GM12873 (cell line): ENCODE data around the gene EXTL1.

Experiments
- TF ChIP-seq, protein P1 (sequence below): IDR thresholded peaks from 2 replicates; pipeline ENCODE4 v1.5.1; 2012; ENCODE audit warnings: low read depth, mild to moderate bottlenecking, moderate library complexity, low read length, control low read depth; ENCODE audit not compliant: insufficient read depth; ENCODE audit errors: missing control alignments

Gene EXTL1

DNA sequence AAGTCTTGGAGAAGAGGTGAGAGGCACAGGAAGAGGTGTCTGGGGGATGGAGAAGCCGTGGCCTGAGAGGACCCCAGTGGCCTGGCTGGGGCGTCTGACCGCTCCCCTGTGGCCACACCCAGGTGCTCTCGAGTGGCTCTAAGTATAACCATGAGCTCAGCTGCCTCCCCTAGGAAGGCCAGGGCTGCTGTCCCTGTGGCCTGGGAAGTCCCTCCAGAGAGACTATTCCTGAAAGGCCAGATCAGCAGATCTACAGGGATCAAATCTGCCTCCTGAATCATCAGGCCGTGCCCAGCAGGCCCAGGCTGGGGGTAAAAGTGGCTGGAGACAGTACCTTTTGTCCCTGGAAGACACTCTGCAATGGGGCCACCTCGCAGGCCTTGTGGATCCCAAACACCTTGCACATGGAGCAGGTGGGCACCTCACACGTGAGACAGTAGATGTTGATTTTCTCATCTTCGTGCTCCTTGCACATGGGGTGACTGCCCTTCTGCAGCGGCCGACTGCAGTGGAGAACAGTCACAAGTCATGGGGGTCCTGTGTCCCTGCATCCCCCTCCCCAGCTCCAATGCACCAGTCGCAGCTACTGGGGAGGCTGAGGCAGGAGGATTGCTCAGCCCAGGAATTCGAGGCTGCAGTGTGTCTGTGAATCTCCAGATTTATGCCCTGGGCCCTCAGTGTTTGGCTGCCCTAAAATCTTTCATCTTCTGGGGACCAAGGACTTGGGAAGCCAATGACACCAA lies 39.4 kb downstream of the EXTL1 start:
- TF ChIP-seq, protein P1, sequence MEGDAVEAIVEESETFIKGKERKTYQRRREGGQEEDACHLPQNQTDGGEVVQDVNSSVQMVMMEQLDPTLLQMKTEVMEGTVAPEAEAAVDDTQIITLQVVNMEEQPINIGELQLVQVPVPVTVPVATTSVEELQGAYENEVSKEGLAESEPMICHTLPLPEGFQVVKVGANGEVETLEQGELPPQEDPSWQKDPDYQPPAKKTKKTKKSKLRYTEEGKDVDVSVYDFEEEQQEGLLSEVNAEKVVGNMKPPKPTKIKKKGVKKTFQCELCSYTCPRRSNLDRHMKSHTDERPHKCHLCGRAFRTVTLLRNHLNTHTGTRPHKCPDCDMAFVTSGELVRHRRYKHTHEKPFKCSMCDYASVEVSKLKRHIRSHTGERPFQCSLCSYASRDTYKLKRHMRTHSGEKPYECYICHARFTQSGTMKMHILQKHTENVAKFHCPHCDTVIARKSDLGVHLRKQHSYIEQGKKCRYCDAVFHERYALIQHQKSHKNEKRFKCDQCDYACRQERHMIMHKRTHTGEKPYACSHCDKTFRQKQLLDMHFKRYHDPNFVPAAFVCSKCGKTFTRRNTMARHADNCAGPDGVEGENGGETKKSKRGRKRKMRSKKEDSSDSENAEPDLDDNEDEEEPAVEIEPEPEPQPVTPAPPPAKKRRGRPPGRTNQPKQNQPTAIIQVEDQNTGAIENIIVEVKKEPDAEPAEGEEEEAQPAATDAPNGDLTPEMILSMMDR, result no peak

DNA sequence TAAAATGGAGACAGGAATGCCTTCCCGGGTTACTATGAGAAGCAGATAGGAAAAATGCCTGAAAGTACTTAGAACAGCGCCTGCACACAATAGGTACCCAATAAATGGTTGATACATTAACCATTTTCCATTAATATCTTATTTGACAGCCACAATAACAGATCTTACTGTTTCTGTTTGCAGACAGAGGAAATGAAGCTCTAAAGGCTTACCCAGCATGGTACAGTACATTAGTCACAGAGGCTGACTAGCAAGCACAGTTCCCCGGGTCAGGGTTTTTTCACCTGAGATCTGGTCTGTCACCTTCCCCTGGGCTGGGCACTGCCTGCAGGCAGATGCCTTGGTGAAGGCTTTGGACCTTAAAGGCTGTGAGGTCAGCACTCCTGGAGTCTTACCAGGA lies 43.0 kb downstream of the EXTL1 start:
- TF ChIP-seq, protein P1, result no peak

DNA sequence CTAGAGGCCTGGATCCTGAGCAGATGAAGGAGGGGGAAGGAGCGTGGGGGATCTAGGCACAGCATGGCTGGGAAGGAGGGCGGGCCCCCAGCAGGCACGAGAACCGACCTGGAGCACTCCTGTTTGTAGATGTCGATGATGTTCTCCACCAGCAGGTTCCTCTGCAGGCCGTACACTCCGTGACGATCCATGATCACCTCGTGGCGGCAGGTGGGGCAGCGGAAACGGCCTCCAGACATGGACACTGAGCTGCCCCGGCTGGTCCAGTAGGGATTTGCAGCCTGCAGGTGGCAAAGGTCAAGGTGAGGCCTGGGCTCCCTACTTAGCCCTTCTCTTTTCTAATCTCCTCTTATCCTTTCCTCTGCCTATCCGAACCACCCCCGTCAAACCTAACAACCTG lies 44.6 kb downstream of the EXTL1 start:
- TF ChIP-seq, protein P1, result no peak

DNA sequence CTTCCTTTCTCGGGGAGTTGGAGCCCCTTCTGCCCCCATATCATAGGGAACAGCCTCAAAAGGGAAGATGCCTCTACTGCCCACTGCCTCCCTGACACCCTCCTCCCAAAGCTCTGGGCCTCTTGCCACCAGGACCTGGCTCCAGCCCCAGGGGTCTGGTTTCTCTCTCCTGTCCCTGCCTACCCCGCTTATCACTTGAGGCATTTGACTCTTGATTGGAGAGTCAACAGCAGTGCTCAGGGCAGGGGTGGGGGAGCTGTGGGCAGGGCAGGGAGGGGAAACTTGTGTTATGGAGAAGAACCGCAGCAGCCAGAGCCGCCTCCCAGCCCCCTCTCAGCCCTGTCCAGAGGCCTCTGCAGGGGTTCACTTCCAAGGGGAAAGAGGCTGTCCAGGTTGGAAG lies 45.3 kb downstream of the EXTL1 start:
- TF ChIP-seq, protein P1, result no peak

DNA sequence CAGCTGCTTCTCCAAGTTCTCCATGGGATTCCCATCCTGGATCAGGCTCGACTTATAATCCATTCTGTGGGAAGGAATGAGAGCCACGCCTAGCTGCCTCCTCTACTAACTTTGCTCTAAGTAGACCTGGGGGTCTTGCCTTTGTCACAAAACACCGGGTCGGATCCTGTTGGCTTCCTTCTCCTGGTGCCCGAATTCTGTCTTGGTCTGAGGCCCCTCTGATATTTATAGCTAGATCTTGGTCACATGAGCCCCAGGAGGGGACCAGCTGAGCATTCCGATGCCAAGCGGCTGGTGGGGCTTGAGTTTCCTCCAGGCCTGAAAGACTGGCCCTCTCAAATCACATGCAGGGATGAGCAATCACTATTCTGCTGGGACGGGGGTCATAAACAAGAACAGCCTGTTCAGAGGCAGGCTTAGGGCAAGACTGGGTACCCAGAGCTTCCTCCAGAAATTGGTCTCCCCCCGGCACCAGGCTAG lies 45.9 kb downstream of the EXTL1 start, which contains the start of gene TRIM63:
Gene TRIM63, minus strand, starts transcription at position 199 of the 480 bp plus-strand sequence. Its CDS starts 136 bp downstream, at position 63.
- TF ChIP-seq, protein P1, result no peak

DNA sequence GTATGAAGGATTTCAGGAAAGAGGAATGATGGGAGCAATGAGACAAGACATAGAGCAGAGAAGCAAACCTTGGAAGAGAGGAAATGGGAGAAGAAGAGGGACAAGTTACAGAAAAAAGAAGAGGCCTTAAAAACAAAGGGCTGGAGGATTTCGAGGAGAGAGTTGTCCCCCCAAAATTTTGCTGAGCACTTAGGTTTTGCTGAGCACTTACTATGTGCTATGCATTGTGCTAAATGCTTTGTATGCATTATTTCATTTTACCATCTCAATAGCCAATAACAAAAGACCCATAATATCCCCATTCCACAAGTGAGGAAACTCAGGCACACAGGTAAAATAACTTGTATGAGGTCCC lies 48.3 kb downstream of the EXTL1 start:
- TF ChIP-seq, protein P1, result no peak

DNA sequence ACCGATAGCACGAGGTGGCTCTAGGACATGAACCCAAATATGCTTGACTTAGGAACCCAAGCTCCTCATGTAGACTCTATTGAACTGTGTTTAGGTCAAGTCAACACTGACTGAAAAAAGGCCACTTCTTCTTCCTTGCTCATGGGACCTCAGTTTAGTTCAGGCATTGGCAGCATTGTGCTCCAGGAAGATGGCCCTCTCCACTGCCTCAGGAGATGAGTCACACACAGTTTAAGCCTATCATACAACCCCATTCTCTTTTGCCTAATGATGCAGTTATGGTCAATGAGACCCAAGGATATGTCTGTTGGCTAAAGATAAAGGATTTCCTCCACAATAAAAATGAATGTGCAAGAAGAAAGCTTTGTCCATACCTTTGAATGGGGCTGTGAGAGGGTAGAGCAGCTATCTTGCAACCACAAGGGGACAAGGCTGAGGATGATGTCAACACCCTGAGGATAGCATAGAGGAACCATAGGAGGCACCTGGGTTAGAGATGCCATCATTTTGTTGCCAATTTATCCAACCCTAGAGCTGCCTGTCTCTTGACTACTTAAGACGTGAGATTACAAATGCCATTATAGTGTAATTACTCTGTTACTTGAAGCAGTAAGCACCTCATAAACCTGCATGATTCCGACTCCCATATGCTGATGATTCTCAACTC lies 48.9 kb downstream of the EXTL1 start:
- TF ChIP-seq, protein P1, result no peak
